UCSD-AML1 (cell line): ENCODE measurements around the gene PLCXD1.
"Not testable (repeated sequence)": the region's sequence is repeated elsewhere in the genome, so short reads cannot be mapped to it uniquely, and the experiment has no call there.

Source experiments
- DNase-seq: peaks from one replicate; lab custom pipeline; 2025; ENCODE audit not compliant: unreplicated experiment; lab: John Stamatoyannopoulos, UW

The PLCXD1 gene

GRCh38 chrX:291411-291901 is 10.3 kb downstream of the PLCXD1 start:
- no peak for DNase-seq

GRCh38 chrX:292900-293897 is 12.0 kb downstream of the PLCXD1 start:
- no peak for DNase-seq

DNA sequence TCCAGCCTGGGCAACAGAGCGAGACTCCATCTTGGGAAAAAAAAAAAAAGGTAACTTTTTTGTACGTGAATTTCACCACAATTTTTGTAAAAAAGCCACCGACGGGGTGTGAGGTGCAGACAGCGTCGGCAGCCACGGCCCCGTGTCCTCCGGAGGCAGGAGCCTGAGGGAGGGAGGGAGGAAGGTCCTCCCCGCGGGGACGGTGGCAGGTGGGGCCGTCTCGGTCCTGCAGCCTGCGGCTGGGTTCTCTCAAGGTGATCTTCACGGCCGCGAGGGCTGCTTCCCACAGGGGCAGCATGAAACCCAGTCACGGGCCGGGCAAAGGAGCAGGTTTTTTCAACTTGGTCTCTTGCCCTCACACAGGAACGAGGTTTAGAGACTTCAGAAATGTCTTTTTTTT is 14.0 kb downstream of the PLCXD1 start:
- DNase-seq = no peak

- DNase-seq = no peak
Measured at GRCh38 chrX:298993-299392, 17.8 kb downstream of the PLCXD1 start.

DNA sequence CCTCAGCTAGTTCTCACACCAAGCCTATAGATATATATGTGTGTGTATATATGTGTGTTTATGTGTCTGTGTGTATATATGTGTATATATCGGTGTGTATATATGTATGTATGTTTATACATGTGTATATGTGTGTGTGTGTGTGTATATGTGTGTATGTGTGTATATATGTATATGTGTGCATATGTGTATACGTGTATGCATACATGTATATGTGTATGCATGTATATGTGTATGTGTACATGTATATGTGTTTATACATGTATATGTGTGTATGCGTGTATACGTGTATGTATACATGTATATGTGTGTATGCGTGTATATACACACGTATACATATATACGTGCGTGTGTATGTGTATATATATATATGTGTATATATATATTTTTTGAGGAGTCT is 19.2 kb downstream of the PLCXD1 start:
- no peak for DNase-seq

DNA sequence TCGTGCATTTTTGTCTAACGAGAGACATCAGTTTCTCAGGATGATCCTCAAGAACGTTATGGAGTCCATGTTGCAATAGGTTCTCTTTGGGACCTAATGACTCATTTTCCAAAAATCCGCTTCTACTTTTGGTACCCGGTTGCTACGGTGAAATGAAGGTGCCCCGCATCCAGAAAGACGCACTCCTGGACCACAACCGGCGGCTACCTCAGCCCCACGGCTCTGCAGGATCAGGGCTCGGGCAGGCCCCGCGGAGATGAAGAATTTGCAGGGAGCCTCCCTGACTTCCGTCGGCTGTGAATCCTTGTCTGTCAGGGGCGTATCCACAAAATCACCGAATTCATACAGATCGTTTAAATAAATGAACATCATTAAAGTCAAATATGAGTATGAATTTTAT is 21.8 kb downstream of the PLCXD1 start:
- no peak for DNase-seq

DNA sequence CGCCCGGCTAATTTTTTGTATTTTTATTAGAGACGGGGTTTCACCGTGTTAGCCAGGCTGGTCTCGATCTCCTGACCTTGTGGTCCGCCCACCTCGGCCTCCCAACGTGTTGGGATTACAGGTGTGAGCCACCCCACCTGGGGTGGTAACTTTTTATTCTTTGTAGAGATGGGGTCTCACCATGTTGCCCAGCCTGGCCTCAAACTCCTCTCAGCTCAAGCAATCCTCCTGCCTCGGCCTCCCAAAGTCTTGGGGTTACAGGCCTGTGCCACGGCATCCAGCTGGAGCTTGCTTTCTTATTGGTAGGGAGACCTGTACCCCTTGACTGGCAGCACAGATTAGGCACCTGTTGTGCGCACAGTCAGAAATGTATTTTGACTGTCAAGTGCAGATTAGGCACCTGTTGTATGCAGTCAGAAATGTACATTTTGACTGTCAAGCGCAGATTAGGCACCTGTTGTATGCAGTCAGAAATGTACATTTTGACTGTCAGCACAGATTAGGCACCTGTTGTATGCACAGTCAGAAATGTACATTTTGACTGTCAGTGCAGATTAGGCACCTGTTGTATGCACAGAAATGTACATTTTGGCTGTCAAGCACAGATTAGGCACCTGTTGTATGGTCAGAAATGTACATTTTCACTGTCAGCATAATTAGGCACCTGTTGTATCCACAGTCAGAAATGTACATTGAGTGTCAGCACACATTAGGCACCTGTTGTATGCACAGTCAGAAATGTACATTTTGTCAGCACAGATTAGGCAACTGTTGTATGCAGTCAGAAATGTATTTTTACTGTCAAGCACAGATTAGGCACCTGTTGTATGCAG is 24.8 kb downstream of the PLCXD1 start:
- not testable (repeated sequence) for DNase-seq

GRCh38 chrX:306614-307251 is 25.6 kb downstream of the PLCXD1 start:
- DNase-seq = not testable (repeated sequence)

- no peak for DNase-seq
Measured at GRCh38 chrX:307261-308111, 26.3 kb downstream of the PLCXD1 start.

GRCh38 chrX:308821-309520 is 27.8 kb downstream of the PLCXD1 start:
- no peak for DNase-seq

DNA sequence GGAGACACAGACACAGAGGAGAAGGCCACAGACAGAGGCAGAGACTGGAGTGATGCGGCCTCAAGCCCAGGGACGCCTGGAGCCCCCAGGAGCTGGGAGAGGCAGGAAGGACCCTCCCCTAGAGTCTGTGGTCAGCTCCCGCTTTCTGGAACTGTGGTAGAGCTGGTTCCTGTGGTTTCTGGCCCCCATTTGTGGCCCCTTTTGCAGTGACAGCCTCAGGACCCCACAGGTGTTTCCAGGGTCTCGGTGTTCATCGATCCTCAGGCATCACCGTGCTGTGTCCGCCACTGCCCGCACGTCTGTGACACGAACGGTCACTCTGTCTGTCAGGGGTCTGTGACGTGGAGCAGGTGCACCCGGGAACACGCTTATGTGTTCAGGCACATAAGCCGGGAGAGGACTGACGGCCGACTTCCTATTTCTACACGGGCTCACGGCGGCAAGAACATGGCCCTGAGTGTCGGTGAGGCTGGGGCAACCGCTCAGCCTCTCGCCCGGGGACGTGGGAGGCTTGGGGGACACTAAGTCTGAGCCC is 29.5 kb downstream of the PLCXD1 start:
- no peak for DNase-seq

- DNase-seq = no peak
Measured at GRCh38 chrX:311156-312129, 30.3 kb downstream of the PLCXD1 start.

DNA sequence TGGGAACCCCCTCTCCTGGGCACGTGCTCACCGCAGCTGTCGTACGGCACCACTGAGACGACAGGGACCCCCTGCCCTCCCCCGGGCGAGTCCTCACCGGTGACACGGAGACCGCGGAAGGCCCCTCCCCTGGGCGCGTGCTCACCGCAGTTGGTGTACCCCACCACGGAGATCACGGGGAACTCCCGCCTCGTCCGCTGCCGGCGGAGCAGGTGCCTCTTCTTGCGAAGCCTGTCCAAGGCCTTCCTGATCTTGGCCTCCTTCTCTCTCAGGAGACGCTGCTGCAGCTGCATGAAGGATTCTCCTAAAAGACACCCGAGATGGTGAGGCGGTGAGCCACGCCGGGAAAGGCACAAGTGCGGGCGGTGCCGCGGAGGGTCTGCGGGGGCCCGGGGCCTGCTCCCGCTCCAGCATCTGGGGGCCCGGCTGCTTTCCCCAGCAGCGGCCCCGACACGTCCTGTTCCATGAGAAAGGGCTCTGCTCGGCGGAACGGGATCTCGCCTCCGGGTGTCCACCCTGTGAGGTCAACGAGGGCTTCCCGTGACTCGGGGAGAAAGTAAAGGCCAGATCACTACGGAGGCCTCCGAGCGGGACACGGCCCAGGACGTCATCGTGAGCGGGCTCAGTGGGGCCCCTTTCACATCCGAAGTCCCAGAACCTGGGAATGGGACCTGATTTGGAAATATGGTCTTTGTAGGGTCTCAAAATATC is 31.6 kb downstream of the PLCXD1 start:
- no peak for DNase-seq

DNA sequence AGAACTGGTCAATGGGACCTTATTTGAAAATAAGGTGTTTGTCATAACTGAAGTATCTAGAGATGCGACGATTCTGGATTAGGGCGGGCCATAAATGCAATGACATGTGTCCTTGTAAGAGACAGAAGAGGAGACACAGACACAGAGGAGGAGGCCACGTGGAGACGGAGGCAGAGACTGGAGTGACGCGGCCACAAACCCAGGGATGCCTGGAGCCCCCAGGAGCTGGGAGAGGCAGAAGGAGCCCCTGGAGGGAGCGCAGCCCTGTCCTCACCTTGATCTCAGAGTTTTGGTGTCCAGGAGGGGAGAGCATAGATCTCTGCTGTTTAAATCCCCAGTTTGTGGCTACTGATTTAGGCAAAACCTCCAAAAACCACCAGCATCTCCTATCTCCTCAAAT is 32.4 kb downstream of the PLCXD1 start:
- no peak for DNase-seq

GRCh38 chrX:314049-314448 is 32.9 kb downstream of the PLCXD1 start:
- no peak for DNase-seq

GRCh38 chrX:314781-315595 is 33.8 kb downstream of the PLCXD1 start:
- no peak for DNase-seq
